Muscle layer of colon (tissue), 2 donors: ENCODE measurements around the gene ST8SIA5.

Experiments
- H3K27ac ChIP-seq: one replicate; pipeline ENCODE4 v1.7.0; 2013; ENCODE audit warnings: low read depth, mild to moderate bottlenecking, low read length, moderate library complexity
- H3K27me3 ChIP-seq, 2 donors: one replicate each; pipeline ENCODE4 v1.7.0; 2013; ENCODE audit warnings: low read length in 2 of 2, mild to moderate bottlenecking in 2 of 2; ENCODE audit not compliant: insufficient read depth in 2 of 2, control insufficient read depth in 1 of 2
- H3K36me3 ChIP-seq: one replicate; pipeline ENCODE4 v1.7.0; 2013; ENCODE audit warnings: mild to moderate bottlenecking, low read length; ENCODE audit not compliant: insufficient read depth
- H3K4me1 ChIP-seq: one replicate; pipeline ENCODE4 v1.7.0; 2013; ENCODE audit warnings: mild to moderate bottlenecking, low read length; ENCODE audit not compliant: insufficient read depth
- H3K4me3 ChIP-seq, 2 donors: one replicate each; pipeline ENCODE4 v1.7.0; 2013; ENCODE audit warnings: low read length in 2 of 2, low read depth in 1 of 2, mild to moderate bottlenecking in 1 of 2, moderate library complexity in 1 of 2
- H3K9ac ChIP-seq: one replicate; pipeline ENCODE4 v1.7.0; 2013; ENCODE audit warnings: low read length
- H3K9me3 ChIP-seq: one replicate; pipeline ENCODE4 v1.7.0; 2013; ENCODE audit warnings: mild to moderate bottlenecking, low read length
- donor health status: abdominal sarcoma.
- donor health status: Adenocarcinoma of cecum.

Gene ST8SIA5

GRCh38 chr18:46622451-46622850 is 134.4 kb downstream of the ST8SIA5 start:
- H3K27me3 ChIP-seq = no peaks in the 10 kb centered on the region
- peaks cover 15% of the 10 kb centered on the region for H3K4me1 ChIP-seq
- H3K4me3 ChIP-seq = no peak overlapping the region
- H3K9ac ChIP-seq = no peak overlapping the region
- no peaks in the 10 kb centered on the region for H3K9me3 ChIP-seq
- no peaks in the 10 kb centered on the region for H3K36me3 ChIP-seq
- H3K27ac ChIP-seq = no peak overlapping the region

- H3K9me3 ChIP-seq = no peaks in the 10 kb centered on the region
These were observed 135.0 kb downstream of the ST8SIA5 start for GRCh38 chr18:46621871-46622270.

GRCh38 chr18:46621111-46621766 is 135.6 kb downstream of the ST8SIA5 start:
- H3K4me1 ChIP-seq = peaks cover 15% of the 10 kb centered on the region
- H3K36me3 ChIP-seq = no peaks in the 10 kb centered on the region

More at GRCh38 chr18:46621871-46622270, 135.0 kb downstream of the ST8SIA5 start:
- H3K36me3 ChIP-seq = no peaks in the 10 kb centered on the region
- H3K9ac ChIP-seq = no peak overlapping the region
- peaks cover 15% of the 10 kb centered on the region for H3K4me1 ChIP-seq
- H3K27ac ChIP-seq = no peak overlapping the region
- H3K27me3 ChIP-seq = no peaks in the 10 kb centered on the region
- no peak overlapping the region for H3K4me3 ChIP-seq

DNA sequence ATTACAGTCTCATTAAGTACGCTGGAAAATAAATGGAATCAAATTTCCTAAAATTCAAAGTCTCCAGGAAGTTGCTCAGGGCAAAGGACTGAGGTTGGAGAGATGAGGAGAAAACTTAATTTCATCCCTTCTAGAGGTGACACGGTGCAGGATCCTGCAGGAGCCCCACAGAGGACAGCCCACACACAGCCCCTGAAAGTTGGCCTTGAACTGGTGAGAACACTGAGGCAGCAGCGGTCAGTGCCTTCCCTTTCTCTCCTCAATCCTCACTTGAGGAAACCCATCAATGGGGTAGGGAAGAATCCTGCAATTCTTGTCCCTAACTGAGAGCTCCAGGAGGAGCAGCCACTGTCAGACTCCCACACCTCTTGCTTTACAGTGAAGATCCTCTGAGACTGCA is 137.3 kb downstream of the ST8SIA5 start:
- H3K36me3 ChIP-seq = no peaks in the 10 kb centered on the region
- no peaks in the 10 kb centered on the region for H3K9me3 ChIP-seq
- no peak overlapping the region for H3K27ac ChIP-seq
- H3K27me3 ChIP-seq = no peaks in the 10 kb centered on the region
- H3K4me3 ChIP-seq = no peak overlapping the region
- peaks cover 15% of the 10 kb centered on the region for H3K4me1 ChIP-seq
- H3K9ac ChIP-seq = no peak overlapping the region

More at GRCh38 chr18:46621111-46621766, 135.6 kb downstream of the ST8SIA5 start:
- Histone ChIP-seq H3K27me3 (no peaks in the 10 kb centered on the region), H3K9me3 (no peaks in the 10 kb centered on the region), H3K4me3 (no peak overlapping the region), H3K27ac (no peak overlapping the region), H3K9ac (no peak overlapping the region)
